ENCODE measurements around the gene MGARP.
"Not testable (repeated sequence)": the region's sequence is repeated elsewhere in the genome, so short reads cannot be mapped to it uniquely, and the experiment has no call there.

MGARP gene

DNA sequence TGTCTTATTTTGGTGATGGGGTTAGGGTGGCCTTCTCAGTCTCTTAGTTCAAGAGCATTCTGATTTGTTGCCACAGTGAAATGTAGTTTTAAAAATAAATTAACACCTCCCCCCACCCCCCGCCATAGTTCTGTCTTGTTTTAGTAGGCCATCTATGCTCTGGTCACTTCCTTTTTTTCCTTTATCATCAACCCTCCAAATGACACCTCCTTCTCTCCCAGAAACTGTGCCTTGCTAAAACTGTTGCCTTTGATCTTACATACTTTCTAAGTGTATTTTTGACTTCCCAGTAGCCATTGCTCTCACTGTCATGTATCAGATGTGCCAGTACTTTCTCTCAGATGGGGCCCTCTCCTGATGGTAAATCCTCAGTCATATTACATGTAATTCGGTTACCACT is 36.7 kb upstream of the MGARP start:
- DNase-seq (ENCODE audit: low read depth, low spot score), result no peak
- no peak overlapping the region for H3K4me3 ChIP-seq (ENCODE audit: low read depth, low read length)
- TF ChIP-seq, protein P1, sequence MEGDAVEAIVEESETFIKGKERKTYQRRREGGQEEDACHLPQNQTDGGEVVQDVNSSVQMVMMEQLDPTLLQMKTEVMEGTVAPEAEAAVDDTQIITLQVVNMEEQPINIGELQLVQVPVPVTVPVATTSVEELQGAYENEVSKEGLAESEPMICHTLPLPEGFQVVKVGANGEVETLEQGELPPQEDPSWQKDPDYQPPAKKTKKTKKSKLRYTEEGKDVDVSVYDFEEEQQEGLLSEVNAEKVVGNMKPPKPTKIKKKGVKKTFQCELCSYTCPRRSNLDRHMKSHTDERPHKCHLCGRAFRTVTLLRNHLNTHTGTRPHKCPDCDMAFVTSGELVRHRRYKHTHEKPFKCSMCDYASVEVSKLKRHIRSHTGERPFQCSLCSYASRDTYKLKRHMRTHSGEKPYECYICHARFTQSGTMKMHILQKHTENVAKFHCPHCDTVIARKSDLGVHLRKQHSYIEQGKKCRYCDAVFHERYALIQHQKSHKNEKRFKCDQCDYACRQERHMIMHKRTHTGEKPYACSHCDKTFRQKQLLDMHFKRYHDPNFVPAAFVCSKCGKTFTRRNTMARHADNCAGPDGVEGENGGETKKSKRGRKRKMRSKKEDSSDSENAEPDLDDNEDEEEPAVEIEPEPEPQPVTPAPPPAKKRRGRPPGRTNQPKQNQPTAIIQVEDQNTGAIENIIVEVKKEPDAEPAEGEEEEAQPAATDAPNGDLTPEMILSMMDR (IDR thresholded peaks at IDR 0.05; ENCODE audit: insufficient read depth, low read length, missing control alignments), result no peak
- POLR2A ChIA-PET, result interaction anchor here (1.3 kb wide), 1 partner anchor 16 kb away, joined by 7 read pairs; the partner anchor contains the start of gene NAA15
- CTCF ChIA-PET, result no interaction called here

DNA sequence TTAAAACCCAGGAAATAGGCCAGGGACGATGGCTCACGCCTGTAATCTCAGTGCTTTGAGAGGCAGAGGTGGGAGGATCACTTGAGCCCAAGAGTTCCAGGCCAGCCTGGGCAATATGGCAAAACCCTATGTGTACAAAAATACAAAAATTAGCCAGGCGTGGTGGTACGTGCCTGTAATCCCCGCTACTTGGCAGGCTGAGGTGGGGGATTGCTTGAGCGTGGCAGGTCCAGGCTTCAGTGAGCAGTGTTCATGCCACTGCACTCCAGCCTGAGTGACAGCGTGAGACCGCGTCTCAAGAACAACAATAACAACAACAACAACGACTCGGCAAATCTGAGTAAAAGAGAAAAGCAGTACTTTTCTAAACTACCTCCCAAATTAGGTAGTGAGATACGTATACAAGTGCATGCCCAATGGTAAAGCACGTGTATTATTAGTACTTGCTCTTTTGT is 35.2 kb upstream of the MGARP start:
- DNase-seq (ENCODE audit: low read depth, low spot score), result no peak
- CTCF ChIA-PET, result interaction anchor here (1.0 kb wide), 1 partner anchor 30 kb away, joined by 4 read pairs; no protein-coding TSS in a partner anchor
- TF ChIP-seq, protein P1 (IDR thresholded peaks at IDR 0.05; ENCODE audit: insufficient read depth, low read length, missing control alignments), result no peak
- POLR2A ChIA-PET, result interaction anchor here (1.3 kb wide), 1 partner anchor 14 kb away, joined by 7 read pairs; the partner anchor contains the start of gene NAA15
- no peak overlapping the region for H3K4me3 ChIP-seq (ENCODE audit: low read depth, low read length)

DNA sequence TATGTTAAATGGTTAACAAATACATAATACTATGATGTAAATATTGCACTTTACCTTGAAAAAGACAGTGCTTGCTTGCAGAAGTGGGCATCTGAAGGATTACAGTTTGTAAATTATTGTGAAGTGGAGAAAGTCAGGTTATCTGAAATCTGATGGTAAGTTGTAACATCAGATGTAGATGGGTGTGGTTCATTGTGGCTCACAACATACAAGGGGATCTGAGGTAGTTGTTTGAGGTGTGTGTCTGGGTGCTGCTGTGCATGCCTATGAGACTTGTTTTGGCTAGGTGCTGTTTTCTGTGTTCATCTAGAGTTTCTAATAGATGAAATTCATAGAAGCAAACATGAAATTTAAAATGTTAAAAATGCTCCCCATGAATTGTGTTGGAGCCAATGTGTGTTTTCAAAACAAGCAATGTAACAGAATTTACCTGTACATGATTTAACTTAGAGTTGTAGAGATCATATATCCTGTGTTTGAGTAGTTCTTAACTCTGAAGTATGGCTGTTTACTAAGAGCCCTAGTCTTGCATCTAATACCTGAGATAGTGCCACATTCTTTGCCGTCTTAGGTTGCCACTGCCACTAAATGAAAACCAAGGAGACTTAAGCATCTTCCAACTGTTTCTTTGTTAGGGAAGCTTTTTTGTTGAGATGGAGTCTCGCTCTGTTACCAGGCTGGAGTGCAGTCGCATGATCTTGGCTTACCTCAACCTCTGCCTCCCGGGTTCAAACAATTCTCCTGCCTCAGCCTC is 34.2 kb upstream of the MGARP start:
- DNase-seq (ENCODE audit: low read depth, low spot score), result no peak
- TF ChIP-seq, protein P1 (IDR thresholded peaks at IDR 0.05; ENCODE audit: insufficient read depth, low read length, missing control alignments), result no peak
- H3K4me3 ChIP-seq (ENCODE audit: low read depth, low read length), result no peak overlapping the region
- ChIA-PET POLR2A (no interaction called here), CTCF (interaction anchor here (1.0 to 1.5 kb wide), 2 partner anchors 13 to 31 kb away, joined by 4 read pairs; partner anchors contain the start of gene NAA15)

DNA sequence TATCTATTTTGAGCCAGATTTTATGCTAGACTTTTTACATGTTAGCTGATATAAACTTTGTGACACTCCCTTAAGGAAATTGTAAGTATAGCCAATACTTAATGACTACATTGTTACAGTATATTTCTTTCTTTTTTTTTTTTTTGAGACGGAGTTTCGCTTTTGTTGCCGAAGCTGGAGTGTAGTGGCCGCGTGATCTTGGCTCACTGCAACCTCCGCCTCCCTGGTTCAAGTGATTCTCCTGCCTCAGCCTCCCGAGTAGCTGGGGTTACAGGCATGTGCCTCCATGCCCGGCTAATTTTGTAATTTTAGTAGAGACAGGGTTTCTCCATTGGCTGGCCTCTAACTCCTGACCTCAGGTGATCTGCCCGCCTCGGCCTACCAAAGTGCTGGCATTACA is 33.4 kb upstream of the MGARP start:
- POLR2A ChIA-PET; H3K4me3 ChIP-seq (ENCODE audit: low read depth, low read length); DNase-seq (ENCODE audit: low read depth, low spot score): not testable (repeated sequence)
- CTCF ChIA-PET, result interaction anchor here (1.5 kb wide), 1 partner anchor 12 kb away, joined by 4 read pairs; the partner anchor contains the start of gene NAA15

DNA sequence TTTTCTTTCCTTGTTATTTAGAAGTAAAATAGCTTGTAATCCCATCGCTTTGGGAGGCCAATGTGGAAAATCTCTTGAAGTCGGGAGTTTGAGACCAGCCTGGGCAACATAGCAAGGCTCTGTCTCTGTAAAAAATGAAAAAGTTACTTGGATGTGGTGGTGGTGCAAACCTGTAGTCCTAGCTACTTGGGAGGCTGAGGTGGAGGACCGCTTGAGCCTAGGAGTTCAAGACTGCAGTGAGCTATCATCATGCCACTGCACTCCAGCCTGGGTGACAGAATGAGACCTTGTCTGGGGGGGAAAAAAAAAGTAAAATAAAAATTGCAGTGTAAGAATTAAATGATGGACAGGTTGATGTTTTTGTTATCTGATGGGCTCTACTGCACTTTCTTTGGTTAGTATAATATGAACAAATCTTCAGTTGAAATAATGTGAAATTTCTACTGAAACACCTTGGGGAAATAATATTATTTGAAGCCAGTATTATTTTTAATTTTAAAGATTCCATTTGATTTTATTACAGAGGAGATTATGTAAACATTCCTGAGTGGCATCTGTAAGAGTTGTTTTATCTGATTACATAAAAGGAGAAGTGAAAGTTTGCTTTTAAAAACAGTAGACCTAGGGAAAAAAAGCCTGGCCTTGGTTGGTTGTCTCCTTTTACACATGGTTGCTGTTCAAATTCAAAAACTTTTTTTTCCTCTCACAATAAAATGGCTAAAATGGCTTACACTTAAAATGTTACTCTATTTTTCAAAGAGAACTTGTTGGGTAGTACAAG is 32.7 kb upstream of the MGARP start:
- CTCF ChIA-PET, result interaction anchor here (1.5 to 5.2 kb wide), 3 partner anchors 10 to 16 kb away, joined by 4 to 29 read pairs (median 5); partner anchors contain the start of genes NAA15 and NDUFC1
- TF ChIP-seq, protein P1 (IDR thresholded peaks at IDR 0.05; ENCODE audit: insufficient read depth, low read length, missing control alignments), result no peak
- DNase-seq (ENCODE audit: low read depth, low spot score), result no peak
- H3K4me3 ChIP-seq (ENCODE audit: low read depth, low read length), result no peak overlapping the region
- POLR2A ChIA-PET, result interaction anchor here (0.6 kb wide), 1 partner anchor 603 kb away, joined by 3 read pairs; no protein-coding TSS in a partner anchor

DNA sequence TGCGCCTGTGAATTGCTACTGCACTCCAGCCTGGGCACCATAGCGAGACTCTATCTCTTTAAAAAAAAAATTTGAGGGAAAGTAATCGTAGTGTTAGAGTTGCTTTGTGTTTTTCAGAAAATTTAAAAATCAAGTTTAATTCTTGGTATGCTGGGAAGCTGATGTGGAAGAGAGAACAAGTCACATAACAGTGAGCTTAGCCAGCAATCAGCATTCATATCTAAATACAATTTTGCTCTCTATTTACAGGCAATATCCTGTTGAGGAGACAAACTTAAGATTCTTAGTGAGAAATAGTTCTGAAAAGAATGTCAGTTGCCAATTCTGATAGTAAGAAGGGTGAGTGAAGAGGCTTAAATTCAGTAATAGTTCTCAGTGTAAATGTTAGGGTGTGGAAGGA is 31.9 kb upstream of the MGARP start:
- H3K4me3 ChIP-seq (ENCODE audit: low read depth, low read length), result no peak overlapping the region
- TF ChIP-seq, protein P1 (IDR thresholded peaks at IDR 0.05; ENCODE audit: insufficient read depth, low read length, missing control alignments), result no peak
- POLR2A ChIA-PET, result interaction anchor here (1.2 kb wide), 1 partner anchor 10 kb away, joined by 4 read pairs; the partner anchor contains the start of genes NAA15 and NDUFC1
- no peak for DNase-seq (ENCODE audit: low read depth, low spot score)
- CTCF ChIA-PET, result interaction anchor here (1.5 to 5.2 kb wide), 2 partner anchors 9 to 15 kb away, joined by 5 to 29 read pairs; partner anchors contain the start of gene NDUFC1

Data from AG04449 (cell line).